ENCODE measurements around the gene CHRND. TPM values are rescaled to one million over a fixed set of nuclear protein-coding genes. Genes with fewer than 3 reads are reported as not detected.

CHRND gene
- polyA plus RNA-seq, 3 donors = 0.03 TPM; not detected in 2

GRCh38 chr2:232498452-232498851 is 27.5 kb upstream of the CHRND start:
- no peak overlapping the region for H3K27ac ChIP-seq (ENCODE audit: low read depth, low read length)
- WGBS, 3 donors = 92 to 99% (median 96%) methylated on average over 3 of the region's 3 CpGs

- 56 to 79% (median 77%) methylated on average over 9 of the region's 9 CpGs for WGBS, 3 donors
- no peak overlapping the region for H3K27ac ChIP-seq (ENCODE audit: low read depth, low read length)
These were observed 24.6 kb upstream of the CHRND start for GRCh38 chr2:232501331-232501771.

GRCh38 chr2:232501794-232502390 is 24.1 kb upstream of the CHRND start:
- 39 to 51% (median 41%) methylated on average over 10 of the region's 10 CpGs for WGBS, 3 donors
- H3K27ac ChIP-seq (ENCODE audit: low read depth, low read length) = no peak overlapping the region

- H3K27ac ChIP-seq (ENCODE audit: low read depth, low read length) = no peak overlapping the region
- 13 to 31% (median 17%) methylated on average over 20 of the region's 21 CpGs for WGBS, 3 donors
These were observed 23.4 kb upstream of the CHRND start for GRCh38 chr2:232502511-232502910.

GRCh38 chr2:232502911-232503808 is 22.8 kb upstream of the CHRND start:
- WGBS, 3 donors = 1 to 15% (median 1%) methylated on average over 49 to 74 of the region's 75 CpGs
- no peak overlapping the region for H3K27ac ChIP-seq (ENCODE audit: low read depth, low read length)

GRCh38 chr2:232503809-232504323 is 22.1 kb upstream of the CHRND start:
- whole genome bisulfite sequencing, 3 donors = 24 to 68% (median 27%) methylated on average over 16 of the region's 16 CpGs
- H3K27ac ChIP-seq (ENCODE audit: low read depth, low read length) = no peak overlapping the region

GRCh38 chr2:232504438-232504837 is 21.5 kb upstream of the CHRND start:
- WGBS, 3 donors = 82 to 85% (median 83%) methylated on average over 2 of the region's 2 CpGs
- H3K27ac ChIP-seq (ENCODE audit: low read depth, low read length) = no peak overlapping the region

- no peak overlapping the region for H3K27ac ChIP-seq (ENCODE audit: low read depth, low read length)
- 51 to 53% (median 51%) methylated on average over 10 of the region's 10 CpGs for WGBS, 3 donors
These were observed 20.1 kb upstream of the CHRND start for GRCh38 chr2:232505856-232506255.

GRCh38 chr2:232506709-232507108 is 19.3 kb upstream of the CHRND start:
- WGBS, 3 donors = 65 to 76% (median 72%) methylated on average over 4 of the region's 4 CpGs

GRCh38 chr2:232508251-232508650 is 17.7 kb upstream of the CHRND start:
- H3K27ac ChIP-seq (ENCODE audit: low read depth, low read length) = no peak overlapping the region
- 77 to 87% (median 84%) methylated on average over 7 of the region's 7 CpGs for WGBS, 3 donors

More at GRCh38 chr2:232506709-232507108, 19.3 kb upstream of the CHRND start:
- no peak overlapping the region for H3K27ac ChIP-seq (ENCODE audit: low read depth, low read length)

GRCh38 chr2:232511336-232511890 is 14.5 kb upstream of the CHRND start:
- no peak overlapping the region for H3K27ac ChIP-seq (ENCODE audit: low read depth, low read length)
- WGBS, 3 donors = 39 to 60% (median 46%) methylated on average over 11 of the region's 11 CpGs

- WGBS, 3 donors = 69 to 76% (median 73%) methylated on average over 10 of the region's 10 CpGs
- no peak overlapping the region for H3K27ac ChIP-seq (ENCODE audit: low read depth, low read length)
These were observed 13.4 kb upstream of the CHRND start for GRCh38 chr2:232512602-232513001.

- no peak overlapping the region for H3K27ac ChIP-seq (ENCODE audit: low read depth, low read length)
- 67 to 79% (median 79%) methylated on average over 5 of the region's 5 CpGs for WGBS, 3 donors
These were observed 12.6 kb upstream of the CHRND start for GRCh38 chr2:232513353-232513752.

GRCh38 chr2:232515639-232516038 is 10.3 kb upstream of the CHRND start:
- 91 to 93% (median 92%) methylated on average over 7 of the region's 7 CpGs for WGBS, 3 donors

GRCh38 chr2:232516551-232516950 is 9.4 kb upstream of the CHRND start:
- WGBS, 3 donors = 81 to 91% (median 84%) methylated on average over 3 of the region's 3 CpGs
- H3K27ac ChIP-seq (ENCODE audit: low read depth, low read length) = no peak overlapping the region

More at GRCh38 chr2:232515639-232516038, 10.3 kb upstream of the CHRND start:
- no peak overlapping the region for H3K27ac ChIP-seq (ENCODE audit: low read depth, low read length)

- no peak overlapping the region for H3K27ac ChIP-seq (ENCODE audit: low read depth, low read length)
- 73% methylated on average over 6 of the region's 6 CpGs for whole genome bisulfite sequencing, 3 donors
These were observed 7.1 kb upstream of the CHRND start for GRCh38 chr2:232518844-232519243.

GRCh38 chr2:232519581-232520438 is 6.2 kb upstream of the CHRND start, which contains the start of gene PRSS56:
Gene PRSS56 (plus strand): TSS chr2:232520388. CDS start chr2:232520599, 211 bp downstream.
- 54 to 59% (median 57%) methylated on average over 17 to 19 of the region's 19 CpGs for WGBS, 3 donors
- H3K27ac ChIP-seq (ENCODE audit: low read depth, low read length) = no peak within 1 kb of the TSS

GRCh38 chr2:232520489-232520888 is 5.5 kb upstream of the CHRND start:
- no peak overlapping the region for H3K27ac ChIP-seq (ENCODE audit: low read depth, low read length)
- WGBS, 3 donors = 72 to 77% (median 77%) methylated on average over 10 to 15 of the region's 15 CpGs
